Endodermal cell (in vitro differentiated cells): Measurements from ENCODE around the gene HDAC4. TPM values are rescaled to one million over a fixed set of nuclear protein-coding genes. Genes with fewer than 3 reads are reported as not detected.
A peak's percentile ranks its signal among the peaks of the same experiment; 100 is the strongest.

Experiments used
- DNase-seq: peaks from one replicate; pipeline ENCODE4 v3.0.0-alpha.2; 2017
- H3K27ac ChIP-seq: 2 replicates; pipeline ENCODE4 v1.5.1; 2013; ENCODE audit warnings: mild to moderate bottlenecking, low read depth, low read length, moderate library complexity
- H3K27me3 ChIP-seq: 2 replicates; pipeline ENCODE4 v1.6.1; 2013; ENCODE audit warnings: mild to moderate bottlenecking, low read length, moderate library complexity; ENCODE audit not compliant: insufficient read depth, control insufficient read depth, poor library complexity, severe bottlenecking
- H3K36me3 ChIP-seq: 2 replicates; pipeline ENCODE4 v1.7.0; 2013; ENCODE audit warnings: mild to moderate bottlenecking, low read length, moderate library complexity; ENCODE audit not compliant: control insufficient read depth, insufficient read depth
- H3K4me1 ChIP-seq: one replicate; pipeline ENCODE4 v1.7.0; 2013; ENCODE audit warnings: low read length; ENCODE audit not compliant: control insufficient read depth, insufficient read depth
- H3K4me3 ChIP-seq: 2 replicates; pipeline ENCODE4 v1.5.1; 2013; ENCODE audit warnings: mild to moderate bottlenecking, low read length, moderate library complexity
- H3K9ac ChIP-seq: 2 replicates; pipeline ENCODE4 v1.6.1; 2013; ENCODE audit warnings: mild to moderate bottlenecking, low read length, moderate library complexity; ENCODE audit not compliant: poor library complexity, severe bottlenecking; ENCODE audit errors: extremely low read depth
- H3K9me3 ChIP-seq: 2 replicates; pipeline ENCODE4 v1.6.1; 2013; ENCODE audit warnings: mild to moderate bottlenecking, low read length, moderate library complexity; ENCODE audit not compliant: control insufficient read depth
- H3K27ac Mint-ChIP-seq: 2 replicates; pipeline ENCODE4 v1.8.0; 2020; ENCODE audit warnings: mixed read lengths
- H3K27me3 Mint-ChIP-seq: 2 replicates; pipeline ENCODE4 v1.8.0; 2021; ENCODE audit warnings: mild to moderate bottlenecking, mixed read lengths; ENCODE audit not compliant: insufficient read depth
- H3K36me3 Mint-ChIP-seq: 2 replicates; pipeline ENCODE4 v1.8.0; 2020; ENCODE audit warnings: low read depth, mixed read lengths
- H3K4me1 Mint-ChIP-seq: 2 replicates; pipeline ENCODE4 v1.8.0; 2020; ENCODE audit warnings: mixed read lengths
- H3K4me3 Mint-ChIP-seq: 2 replicates; pipeline ENCODE4 v1.8.0; 2020; ENCODE audit warnings: mild to moderate bottlenecking, moderate library complexity, mixed read lengths
- H3K9me3 Mint-ChIP-seq: 2 replicates; pipeline ENCODE4 v1.8.0; 2020; ENCODE audit warnings: mild to moderate bottlenecking, mixed read lengths
- WGBS, 2 experiments: methylation state at CpG; one replicate each; pipeline versions ENCODE4 v1.1.5 to v1.1.7; 2013; ENCODE audit warnings: missing lambda C conversion rate in 2 of 2, mixed read lengths in 1 of 2; ENCODE audit not compliant: insufficient coverage in 1 of 2, insufficient read length in 1 of 2; 5-methylcytosine and 5-hydroxymethylcytosine counted together
- total RNA-seq, 2 donors: library from RNA; stranded (reverse); fragmentation: NEBNext Ultra II Directional in 1 of 2; extraction: Animal tissue kit (Norgen Biotek cat#: 25700) in 1 of 2; gene quantifications; 2 replicates in 1 of 2; 3 replicates in 1 of 2; pipeline ENCODE4 v1.2.1, GENCODE V29; 2021
- TF ChIP-seq, protein P1 (sequence below): fragments of 200-600 bp; sonication (generic); conservative IDR thresholded peaks from 2 replicates; pipeline ENCODE4 v1.5.0; 2021; ENCODE audit warnings: antibody characterized with exemption, mild to moderate bottlenecking

HDAC4 gene
- total RNA-seq, 2 donors from 2014 or later: 45.7 to 51.2 TPM

DNA sequence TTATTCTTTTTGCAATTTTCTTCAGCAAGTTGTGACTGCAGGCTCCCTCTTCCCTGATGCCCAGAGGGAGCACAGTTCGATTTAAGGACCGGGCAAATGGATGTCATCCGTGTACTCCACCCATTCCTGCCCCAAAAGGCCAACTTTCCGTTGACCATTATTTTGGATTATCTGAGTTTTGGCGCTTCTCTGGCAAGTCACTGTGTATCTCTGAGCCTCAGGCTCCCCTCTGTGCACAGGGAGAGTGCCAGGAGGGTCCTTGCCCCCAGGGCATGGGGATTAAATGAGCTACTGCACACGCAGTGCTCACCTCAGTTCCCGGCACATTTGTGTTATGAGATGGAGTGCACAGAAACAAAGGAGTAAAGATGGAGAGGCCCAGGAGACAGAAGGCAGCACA is 41.4 kb upstream of the HDAC4 start:
- no peaks in the 10 kb centered on the region for H3K36me3 Mint-ChIP-seq

DNA sequence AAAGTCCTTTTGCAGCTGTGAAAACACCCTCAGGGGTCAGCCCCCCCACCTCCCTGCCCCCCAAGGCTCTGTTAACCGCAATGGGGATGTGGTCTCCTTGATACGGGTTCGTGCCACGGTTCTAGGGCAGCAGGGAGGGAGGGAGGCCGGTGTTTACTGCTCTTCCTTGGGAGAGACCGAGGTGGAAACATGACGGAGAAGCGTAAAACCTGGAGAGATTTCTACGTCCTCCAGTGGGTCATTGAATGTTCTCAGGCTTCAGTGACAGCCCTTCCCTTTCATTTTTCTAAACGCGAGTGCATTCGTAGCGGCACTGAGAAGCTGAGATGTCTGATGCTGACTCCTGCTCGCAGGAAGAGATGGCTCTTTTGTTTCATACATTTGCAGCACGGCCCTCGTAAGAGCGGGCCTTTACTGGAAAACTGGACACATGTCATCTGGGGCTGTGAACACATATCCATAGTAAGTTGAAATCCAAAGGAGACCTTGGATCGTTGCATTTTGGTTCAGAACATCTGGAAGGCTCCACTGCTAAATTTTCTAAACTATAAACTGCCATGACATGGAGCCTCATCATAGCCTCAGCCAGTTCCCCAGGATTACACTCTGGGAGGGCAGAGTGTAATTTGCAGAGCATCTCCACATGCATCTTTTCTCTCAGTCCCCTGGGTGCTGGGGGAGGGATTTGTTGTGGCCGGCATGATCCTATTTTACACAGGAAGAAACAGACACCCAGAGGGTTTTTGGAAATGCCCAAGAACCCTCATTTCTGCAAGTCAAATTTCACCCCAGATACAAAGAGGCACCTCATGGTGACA is 40.6 kb upstream of the HDAC4 start:
- H3K27me3 ChIP-seq: peaks cover 23% of the 10 kb centered on the region
- Mint-ChIP-seq H3K4me1 (peaks cover 15% of the 10 kb centered on the region), H3K27me3 (peaks cover 11% of the 10 kb centered on the region), H3K36me3 (no peaks in the 10 kb centered on the region), H3K27ac (no peak overlapping the region), H3K4me3 (no peak overlapping the region), H3K9me3 (peaks cover 5% of the 10 kb centered on the region)
- 73 to 76% methylated on average over 18 to 19 of the region's 19 CpGs for WGBS, 2 experiments
- H3K9me3 ChIP-seq: peaks cover 5% of the 10 kb centered on the region
- DNase-seq: no peak
- peak overlapping the region; percentile 87 for H3K27ac ChIP-seq
- no peaks in the 10 kb centered on the region for H3K4me1 ChIP-seq
- H3K36me3 ChIP-seq: no peaks in the 10 kb centered on the region
- TF ChIP-seq, protein P1, sequence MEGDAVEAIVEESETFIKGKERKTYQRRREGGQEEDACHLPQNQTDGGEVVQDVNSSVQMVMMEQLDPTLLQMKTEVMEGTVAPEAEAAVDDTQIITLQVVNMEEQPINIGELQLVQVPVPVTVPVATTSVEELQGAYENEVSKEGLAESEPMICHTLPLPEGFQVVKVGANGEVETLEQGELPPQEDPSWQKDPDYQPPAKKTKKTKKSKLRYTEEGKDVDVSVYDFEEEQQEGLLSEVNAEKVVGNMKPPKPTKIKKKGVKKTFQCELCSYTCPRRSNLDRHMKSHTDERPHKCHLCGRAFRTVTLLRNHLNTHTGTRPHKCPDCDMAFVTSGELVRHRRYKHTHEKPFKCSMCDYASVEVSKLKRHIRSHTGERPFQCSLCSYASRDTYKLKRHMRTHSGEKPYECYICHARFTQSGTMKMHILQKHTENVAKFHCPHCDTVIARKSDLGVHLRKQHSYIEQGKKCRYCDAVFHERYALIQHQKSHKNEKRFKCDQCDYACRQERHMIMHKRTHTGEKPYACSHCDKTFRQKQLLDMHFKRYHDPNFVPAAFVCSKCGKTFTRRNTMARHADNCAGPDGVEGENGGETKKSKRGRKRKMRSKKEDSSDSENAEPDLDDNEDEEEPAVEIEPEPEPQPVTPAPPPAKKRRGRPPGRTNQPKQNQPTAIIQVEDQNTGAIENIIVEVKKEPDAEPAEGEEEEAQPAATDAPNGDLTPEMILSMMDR: no peak
- H3K4me3 ChIP-seq: no peak overlapping the region
- H3K9ac ChIP-seq: no peak overlapping the region

More for the DNA sequence above, 41.4 kb upstream of the HDAC4 start:
- Histone ChIP-seq H3K4me3 (no peak overlapping the region), H3K9ac (no peak overlapping the region), H3K4me1 (no peaks in the 10 kb centered on the region), H3K27ac (no peak overlapping the region), H3K9me3 (peaks cover 10% of the 10 kb centered on the region), H3K27me3 (peaks cover 23% of the 10 kb centered on the region), H3K36me3 (no peaks in the 10 kb centered on the region)
- Mint-ChIP-seq H3K4me3 (no peak overlapping the region), H3K4me1 (peaks cover 15% of the 10 kb centered on the region), H3K27me3 (peaks cover 11% of the 10 kb centered on the region), H3K27ac (no peak overlapping the region), H3K9me3 (peaks cover 8% of the 10 kb centered on the region)
- DNase-seq: no peak
- 87 to 90% methylated on average over 2 to 7 of the region's 7 CpGs for WGBS, 2 experiments
- TF ChIP-seq, protein P1: no peak

DNA sequence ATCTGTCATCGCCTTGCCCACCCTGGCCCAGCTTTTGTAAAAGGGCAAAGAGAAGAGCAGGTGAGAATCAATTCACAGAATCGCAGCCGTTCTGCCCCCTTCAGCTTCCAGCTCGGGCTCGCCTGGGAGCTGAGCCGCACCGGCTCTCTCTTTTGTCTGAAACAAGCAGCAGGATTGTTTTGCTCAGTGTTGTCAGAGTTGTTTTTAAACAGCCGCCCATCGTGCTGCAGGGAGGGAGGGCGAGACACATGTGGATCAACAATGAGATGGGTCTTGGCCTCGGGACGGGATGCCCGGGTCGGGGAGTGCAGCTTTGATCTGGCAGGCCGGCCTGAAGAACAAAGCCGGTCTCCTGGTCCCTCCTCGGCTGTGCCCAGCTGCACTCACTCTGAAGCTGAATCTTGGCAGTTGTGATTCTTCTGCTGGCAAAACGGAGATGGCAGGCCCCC is 39.7 kb upstream of the HDAC4 start:
- peak overlapping the region; percentile 49 for H3K27ac Mint-ChIP-seq
- Histone ChIP-seq H3K4me1 (peaks cover 4% of the 10 kb centered on the region), H3K27ac (peak overlapping the region; percentile 87), H3K4me3 (no peak overlapping the region), H3K9me3 (no peaks in the 10 kb centered on the region), H3K27me3 (peaks cover 23% of the 10 kb centered on the region), H3K9ac (no peak overlapping the region), H3K36me3 (no peaks in the 10 kb centered on the region)
- peak; percentile 54 for DNase-seq
- 28 to 34% methylated on average over 13 to 18 of the region's 18 CpGs for WGBS, 2 experiments
- TF ChIP-seq, protein P1: no peak
- peaks cover 11% of the 10 kb centered on the region for H3K27me3 Mint-ChIP-seq
- H3K4me1 Mint-ChIP-seq: peaks cover 15% of the 10 kb centered on the region
- no peaks in the 10 kb centered on the region for H3K36me3 Mint-ChIP-seq
- no peaks in the 10 kb centered on the region for H3K9me3 Mint-ChIP-seq
- no peak overlapping the region for H3K4me3 Mint-ChIP-seq
